LHCN-M2 (cell line): ENCODE data around the gene ZNF22. TPM values are rescaled to one million over a fixed set of nuclear protein-coding genes. Genes with fewer than 3 reads are reported as not detected.
A peak's percentile ranks its signal among the peaks of the same experiment; 100 is the strongest.
"Not testable (repeated sequence)": the region's sequence is repeated elsewhere in the genome, so short reads cannot be mapped to it uniquely, and the experiment has no call there.

ENCODE experiments used
- DNase-seq: peaks from one replicate; pipeline ENCODE4 v3.0.0-alpha.2; 2012; ENCODE audit warnings: low read depth
- total RNA-seq: library from RNA; depleted of rRNA; stranded (reverse); fragments of >200 nt; gene quantifications from 2 replicates; pipeline ENCODE4 v1.2.3, GENCODE V29; 2014; rRNA removed

The ZNF22 gene
- total RNA-seq, 1 experiment from 2014 or later = 23.5 TPM

GRCh38 chr10:45008524-45009161 is 7.9 kb downstream of the ZNF22 start:
- peak; percentile 91 for DNase-seq

GRCh38 chr10:45014557-45014956 is 13.8 kb downstream of the ZNF22 start:
- DNase-seq = not testable (repeated sequence)

- DNase-seq = no peak
Measured at GRCh38 chr10:45015590-45015989, 14.9 kb downstream of the ZNF22 start.

- DNase-seq = peak; percentile 17
Measured at GRCh38 chr10:45023426-45023825, 22.7 kb downstream of the ZNF22 start.

- no peak for DNase-seq
Measured at GRCh38 chr10:45034301-45034700, 33.6 kb downstream of the ZNF22 start.

- no peak for DNase-seq
Measured at GRCh38 chr10:45035673-45036072, 35.0 kb downstream of the ZNF22 start.

GRCh38 chr10:45040921-45041542 is 40.3 kb downstream of the ZNF22 start:
- DNase-seq = peak; percentile 3

GRCh38 chr10:45044290-45044689 is 43.6 kb downstream of the ZNF22 start:
- DNase-seq = no peak

GRCh38 chr10:45050551-45051235 is 50.0 kb downstream of the ZNF22 start:
- no peak for DNase-seq

- peak; percentile 4 for DNase-seq
Measured at GRCh38 chr10:45052700-45053099, 52.0 kb downstream of the ZNF22 start.

GRCh38 chr10:45053569-45054100 is 52.9 kb downstream of the ZNF22 start:
- no peak for DNase-seq

Other genes starting within 250 kb of the ZNF22 start
- not detected in 2 replicates for gene TMEM72, start 89.6 kb upstream of the ZNF22 start, total RNA-seq
- gene RASSF4, start 41.1 kb upstream of the ZNF22 start, total RNA-seq = 16.9 and 29.5 TPM in 2 replicates
- gene DEPP1, start 22.1 kb upstream of the ZNF22 start, total RNA-seq = 4.6 and 10.0 TPM in 2 replicates